ENCODE measurements around the gene IL25. TPM values are rescaled to one million over a fixed set of nuclear protein-coding genes. Genes with fewer than 3 reads are reported as not detected.
A peak's percentile ranks its signal among the peaks of the same experiment; 100 is the strongest.

Gene IL25
- total and polyA plus RNA-seq, 2 experiments from 2014 or later, result not detected

GRCh38 chr14:23365036-23365731, 7.4 kb upstream of the IL25 start, which contains the start of gene EFS:
Gene EFS, minus strand, starts transcription at chr14:23365172. Its CDS starts 147 bp downstream, at chr14:23365025.
- no peaks in the 10 kb centered on the region for H3K27me3 ChIP-seq
- H3K9me3 ChIP-seq (ENCODE audit: low read depth), result no peaks in the 10 kb centered on the region
- H3K4me1 ChIP-seq (ENCODE audit: insufficient read depth), result peaks cover 14% of the 10 kb centered on the region
- H3K27ac ChIP-seq, result peak within 1 kb of the TSS; percentile 99
- DNase-seq (ENCODE audit: low spot score), result peak; percentile 58
- H2AFZ ChIP-seq, result peak within 1 kb of the TSS; percentile 80
- H4K20me1 ChIP-seq (ENCODE audit: insufficient read depth, poor library complexity, severe bottlenecking), result peaks cover 14% of the 10 kb centered on the region
- peak within 1 kb of the TSS; percentile 61 for H3K4me3 ChIP-seq
- WGBS (ENCODE audit: low lambda C conversion rate, missing lambda C conversion rate), result 3% methylated on average over 57 of the region's 74 CpGs
- H3K79me2 ChIP-seq, result peaks cover 45% of the 10 kb centered on the region
- H3K36me3 ChIP-seq (replicated peaks; ENCODE audit: insufficient read depth, low read depth), result no peaks in the 10 kb centered on the region
- H3K9me2 ChIP-seq (replicated peaks; ENCODE audit: insufficient read depth), result no peaks in the 10 kb centered on the region
- H3K4me2 ChIP-seq, result peak within 1 kb of the TSS; percentile 96
- TF ChIP-seq EZH2phosphoT487 (IDR thresholded peaks at IDR 0.05; ENCODE audit: low read depth, severe bottlenecking, unreplicated experiment), result no peak
- TF ChIP-seq EZH2 (IDR thresholded peaks at IDR 0.05; ENCODE audit: borderline replicate concordance), result no peak
- TF ChIP-seq CTCF (IDR thresholded peaks at IDR 0.05; ENCODE audit: poor library complexity), result no peak

- Histone ChIP-seq H3K4me2 (peak overlapping the region; percentile 96), H3K79me2 (peaks cover 42% of the 10 kb centered on the region), H3K27ac (peak overlapping the region; percentile 99), H3K9me3 (ENCODE audit: low read depth) (no peaks in the 10 kb centered on the region), H3K27me3 (no peaks in the 10 kb centered on the region), H3K4me1 (ENCODE audit: insufficient read depth) (peaks cover 14% of the 10 kb centered on the region), H3K4me3 (peak overlapping the region; percentile 61), H3K9me2 (replicated peaks; ENCODE audit: insufficient read depth) (no peaks in the 10 kb centered on the region), H4K20me1 (ENCODE audit: insufficient read depth, poor library complexity, severe bottlenecking) (peaks cover 11% of the 10 kb centered on the region), H2AFZ (peak overlapping the region; percentile 80), H3K36me3 (replicated peaks; ENCODE audit: insufficient read depth, low read depth) (no peaks in the 10 kb centered on the region)
- no peak for TF ChIP-seq EZH2phosphoT487 (IDR thresholded peaks at IDR 0.05; ENCODE audit: low read depth, severe bottlenecking, unreplicated experiment)
- no peak for TF ChIP-seq CTCF (IDR thresholded peaks at IDR 0.05; ENCODE audit: poor library complexity)
- no peak for TF ChIP-seq EZH2 (IDR thresholded peaks at IDR 0.05; ENCODE audit: borderline replicate concordance)
- DNase-seq (ENCODE audit: low spot score), result peak; percentile 86
- 1% methylated on average over 31 of the region's 51 CpGs for WGBS (ENCODE audit: low lambda C conversion rate, missing lambda C conversion rate)
Observed at GRCh38 chr14:23365732-23366425, 6.7 kb upstream of the IL25 start.

GRCh38 chr14:23366426-23366921, 6.1 kb upstream of the IL25 start:
- 8% methylated on average over 17 of the region's 34 CpGs for WGBS (ENCODE audit: low lambda C conversion rate, missing lambda C conversion rate)
- peaks cover 5% of the 10 kb centered on the region for H4K20me1 ChIP-seq (ENCODE audit: insufficient read depth, poor library complexity, severe bottlenecking)
- H3K9me3 ChIP-seq (ENCODE audit: low read depth), result no peaks in the 10 kb centered on the region
- H3K9me2 ChIP-seq (replicated peaks; ENCODE audit: insufficient read depth), result no peaks in the 10 kb centered on the region
- peak overlapping the region; percentile 61 for H2AFZ ChIP-seq
- H3K79me2 ChIP-seq, result peaks cover 38% of the 10 kb centered on the region
- peak overlapping the region; percentile 99 for H3K27ac ChIP-seq
- peak overlapping the region; percentile 96 for H3K4me2 ChIP-seq
- no peaks in the 10 kb centered on the region for H3K36me3 ChIP-seq (replicated peaks; ENCODE audit: insufficient read depth, low read depth)
- no peak for TF ChIP-seq EZH2 (IDR thresholded peaks at IDR 0.05; ENCODE audit: borderline replicate concordance)
- TF ChIP-seq CTCF (IDR thresholded peaks at IDR 0.05; ENCODE audit: poor library complexity), result no peak
- TF ChIP-seq EZH2phosphoT487 (IDR thresholded peaks at IDR 0.05; ENCODE audit: low read depth, severe bottlenecking, unreplicated experiment), result no peak
- peaks cover 14% of the 10 kb centered on the region for H3K4me1 ChIP-seq (ENCODE audit: insufficient read depth)
- DNase-seq (ENCODE audit: low spot score), result peak; percentile 87
- no peaks in the 10 kb centered on the region for H3K27me3 ChIP-seq
- H3K4me3 ChIP-seq, result no peak overlapping the region

Data from hepatocyte (in vitro differentiated cells).